Stomach (tissue), 9 donors: Measurements from ENCODE around the gene ST6GALNAC3. TPM values are rescaled to one million over a fixed set of nuclear protein-coding genes. Genes with fewer than 3 reads are reported as not detected.
A peak's percentile ranks its signal among the peaks of the same experiment; 100 is the strongest.

Source experiments
- DNase-seq, 2 donors: peaks; one replicate each; pipeline versions ENCODE4 v3.0.0 to v3.0.0-alpha.2; 2013 to 2019
- H3K27ac ChIP-seq, 5 donors: fragments of 200-600 bp in 4 of 5; sonication (generic) in 4 of 5; one replicate each; pipeline ENCODE4 v1.5.1; 2013 to 2019; ENCODE audit warnings: mild to moderate bottlenecking in 1 of 5, moderate library complexity in 1 of 5
- H3K27me3 ChIP-seq, 3 donors: fragments of 200-600 bp; sonication (generic); one replicate each; pipeline ENCODE4 v1.5.1; 2017 to 2019; ENCODE audit warnings: mixed run types in 1 of 3
- H3K36me3 ChIP-seq, 4 donors: fragments of 200-600 bp; sonication (generic); 1 replicate in 3 of 4; 2 replicates in 1 of 4; pipeline ENCODE4 v1.5.1; 2016 to 2019
- H3K4me1 ChIP-seq, 4 donors: fragments of 200-600 bp; sonication (generic); one replicate each; pipeline ENCODE4 v1.5.1; 2016 to 2019
- H3K4me3 ChIP-seq, 4 donors: fragments of 200-600 bp; sonication (generic) in 3 of 4; one replicate each; pipeline ENCODE4 v1.5.1; 2016 to 2019; ENCODE audit warnings: mild to moderate bottlenecking in 1 of 4
- H3K9me3 ChIP-seq, 4 donors: fragments of 200-600 bp; sonication (generic); one replicate each; pipeline ENCODE4 v1.5.1; 2016 to 2019
- CTCF ChIP-seq, 7 experiments: fragments of 450-650 bp in 4 of 7; fragments of 200-600 bp in 3 of 7; sonication (generic) in 3 of 7; IDR thresholded peaks; one replicate each; pipeline ENCODE4 v1.5.1; 2016 to 2019; ENCODE audit warnings: antibody characterized with exemption in 7 of 7, control low read depth in 2 of 7, mild to moderate bottlenecking in 1 of 7
- EP300 ChIP-seq: sonication (generic); formaldehyde crosslinking; IDR thresholded peaks from one replicate; pipeline ENCODE4 v1.6.1; 2017; ENCODE audit warnings: antibody characterized with exemption
- POLR2A ChIP-seq, 4 donors: fragments of 450-650 bp; IDR thresholded peaks; one replicate each; pipeline ENCODE4 v1.6.1; 2016; ENCODE audit warnings: antibody characterized with exemption in 4 of 4, control low read depth in 2 of 4, mild to moderate bottlenecking in 1 of 4, moderate library complexity in 1 of 4
- POLR2AphosphoS5 ChIP-seq, 3 donors: sonication (generic); formaldehyde crosslinking; IDR thresholded peaks; one replicate each; pipeline ENCODE4 v1.6.1; 2016; ENCODE audit warnings: antibody characterized with exemption in 3 of 3
- WGBS, 5 donors: extraction: QIAGEN DNeasy Blood & Tissue Kit in 3 of 5; methylation state at CpG; one replicate each; pipeline versions ENCODE4 v1.1.5 to v1.1.7; 2013 to 2018; 5-methylcytosine and 5-hydroxymethylcytosine counted together
- intact Hi-C: fragments of 100-400 bp; cut with DNase I; formaldehyde crosslinking; loops from one replicate; pipeline ENCODE4 v1.15.1; 2023; ENCODE audit warnings: low total_unique reads
- polyA plus RNA-seq, 3 donors: library from polyadenylated mRNA; stranded (reverse); fragments of 200-250 nt; gene quantifications; one replicate each; pipeline ENCODE4 v1.2.3, GENCODE V29; 2013
- total RNA-seq, 5 donors: library from RNA; depleted of rRNA; stranded (reverse); fragments of >200 nt; gene quantifications; one replicate each; pipeline versions ENCODE4 v1.1.0 to v1.2.3, GENCODE V29; 2014 to 2016
- donor health status: healthy with polysubstance abuse.
- donor health status: Bipolar disorder and iron deficiency.
- donor health status: healthy.

ST6GALNAC3 gene
- total and polyA plus RNA-seq, 8 donors: under 0.01 to 21.7 (median 1.2) TPM; not detected in 1

GRCh38 chr1:76379506-76379905, 305.0 kb downstream of the ST6GALNAC3 start:
- H3K4me1 ChIP-seq: no peaks in the 10 kb centered on the region
- H3K36me3 ChIP-seq: no peaks in the 10 kb centered on the region
- TF ChIP-seq EP300: no peak
- TF ChIP-seq POLR2A (IDR thresholded peaks at IDR 0.05): no peak
- no peak for TF ChIP-seq CTCF (IDR thresholded peaks at IDR 0.05)
- TF ChIP-seq POLR2AphosphoS5 (IDR thresholded peaks at IDR 0.05): no peak
- peaks cover 0 to 4% (median 0%) of the 10 kb centered on the region in 4 donors for H3K9me3 ChIP-seq
- no peak for DNase-seq
- no peak overlapping the region for H3K4me3 ChIP-seq
- intact Hi-C loops: no loop called here
- WGBS, 5 donors: 87 to 96% (median 94%) methylated on average over 3 of the region's 3 CpGs
- no peaks in the 10 kb centered on the region for H3K27me3 ChIP-seq
- no peak overlapping the region for H3K27ac ChIP-seq

- no peak for TF ChIP-seq CTCF (IDR thresholded peaks at IDR 0.05)
- TF ChIP-seq POLR2A (IDR thresholded peaks at IDR 0.05): no peak
- no peak for TF ChIP-seq POLR2AphosphoS5 (IDR thresholded peaks at IDR 0.05)
- no peak for TF ChIP-seq EP300
- peak in 1 of 2 donors; percentile 17 for DNase-seq
- Histone ChIP-seq H3K9me3 (peaks cover 0 to 4% (median 0%) of the 10 kb centered on the region in 4 donors), H3K27ac (no peak overlapping the region), H3K4me1 (peaks cover 0 to 7% (median 0%) of the 10 kb centered on the region in 4 donors), H3K4me3 (no peak overlapping the region), H3K36me3 (no peaks in the 10 kb centered on the region), H3K27me3 (no peaks in the 10 kb centered on the region)
- WGBS, 5 donors: 35 to 77% (median 48%) methylated on average over 1 of the region's 1 CpG
- intact Hi-C loops: no loop called here
Observed at GRCh38 chr1:76381450-76382097, 307.0 kb downstream of the ST6GALNAC3 start.

GRCh38 chr1:76388261-76388660, 313.7 kb downstream of the ST6GALNAC3 start:
- no peak overlapping the region for H3K27ac ChIP-seq
- TF ChIP-seq EP300: no peak
- TF ChIP-seq CTCF (IDR thresholded peaks at IDR 0.05): no peak
- no peak for TF ChIP-seq POLR2AphosphoS5 (IDR thresholded peaks at IDR 0.05)
- TF ChIP-seq POLR2A (IDR thresholded peaks at IDR 0.05): no peak
- no peaks in the 10 kb centered on the region for H3K27me3 ChIP-seq
- intact Hi-C loops: no loop called here
- DNase-seq: no peak
- WGBS, 5 donors: 67 to 80% (median 75%) methylated on average over 2 of the region's 2 CpGs
- H3K36me3 ChIP-seq: no peaks in the 10 kb centered on the region
- peaks cover 0 to 17% (median 0%) of the 10 kb centered on the region in 4 donors for H3K4me1 ChIP-seq
- H3K4me3 ChIP-seq: no peak overlapping the region
- H3K9me3 ChIP-seq: peaks cover 0 to 4% (median 0%) of the 10 kb centered on the region in 4 donors

- no peak overlapping the region for H3K27ac ChIP-seq
- H3K4me3 ChIP-seq: no peak overlapping the region
- no peaks in the 10 kb centered on the region for H3K27me3 ChIP-seq
- no peak for DNase-seq
- peaks cover 0 to 14% (median 0%) of the 10 kb centered on the region in 4 donors for H3K4me1 ChIP-seq
- intact Hi-C loops: no loop called here
- TF ChIP-seq CTCF (IDR thresholded peaks at IDR 0.05) (no peak), EP300 (no peak), POLR2AphosphoS5 (IDR thresholded peaks at IDR 0.05) (no peak), POLR2A (IDR thresholded peaks at IDR 0.05) (no peak)
- no peaks in the 10 kb centered on the region for H3K36me3 ChIP-seq
- H3K9me3 ChIP-seq: no peaks in the 10 kb centered on the region
Observed at GRCh38 chr1:76390456-76390855, 315.9 kb downstream of the ST6GALNAC3 start.
